RWPE1 (cell line): ENCODE results near the gene PPFIA2.

Experiments
- CTCF ChIA-PET: fragments of 350-600 bp; sonication (Branson Sonifier 250); formaldehyde crosslinking; extraction: SDS; loops from one replicate; lab custom pipeline; 2021; lab: Yijun Ruan, JAX
- POLR2A ChIA-PET: fragments of 400-600 bp; formaldehyde crosslinking; extraction: SDS; loops from one replicate; lab custom pipeline; 2020; ENCODE audit warnings: antibody characterized with exemption; ENCODE audit not compliant: low non-redundant PET; lab: Yijun Ruan, JAX
- DNase-seq: peaks from one replicate; pipeline ENCODE4 v3.0.0; 2012; ENCODE audit warnings: low spot score
- H3K27ac ChIP-seq: fragments of 450-650 bp; 2 replicates; pipeline ENCODE4 v1.5.1; 2017
- TF ChIP-seq, protein P1 (sequence below): fragments of 450-650 bp; conservative IDR thresholded peaks from 2 replicates; pipeline ENCODE4 v1.5.1; 2017; ENCODE audit warnings: low read depth, mild to moderate bottlenecking

The PPFIA2 gene

DNA sequence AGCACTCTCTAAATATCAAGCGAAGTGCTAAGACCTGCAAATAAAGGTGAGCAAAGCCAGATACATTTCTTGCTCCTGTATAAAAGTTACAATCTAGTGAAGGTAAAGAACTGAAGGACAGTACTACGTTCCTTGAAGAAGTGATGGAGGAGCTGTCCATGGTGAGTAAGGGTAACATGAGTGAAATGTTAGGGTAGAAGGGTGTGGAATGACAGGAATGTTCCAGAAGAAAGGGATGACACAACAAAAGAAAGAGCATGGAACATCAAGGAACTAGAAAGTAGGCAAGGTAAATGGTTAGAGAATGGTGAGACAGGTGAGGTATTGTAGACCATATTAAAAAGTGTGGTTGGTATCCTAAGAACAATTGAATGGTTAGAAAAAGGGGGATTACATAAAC lies 408.8 kb downstream of the PPFIA2 start:
- ChIA-PET POLR2A (no interaction called here), CTCF (no interaction called here)
- DNase-seq = no peak
- TF ChIP-seq, protein P1, sequence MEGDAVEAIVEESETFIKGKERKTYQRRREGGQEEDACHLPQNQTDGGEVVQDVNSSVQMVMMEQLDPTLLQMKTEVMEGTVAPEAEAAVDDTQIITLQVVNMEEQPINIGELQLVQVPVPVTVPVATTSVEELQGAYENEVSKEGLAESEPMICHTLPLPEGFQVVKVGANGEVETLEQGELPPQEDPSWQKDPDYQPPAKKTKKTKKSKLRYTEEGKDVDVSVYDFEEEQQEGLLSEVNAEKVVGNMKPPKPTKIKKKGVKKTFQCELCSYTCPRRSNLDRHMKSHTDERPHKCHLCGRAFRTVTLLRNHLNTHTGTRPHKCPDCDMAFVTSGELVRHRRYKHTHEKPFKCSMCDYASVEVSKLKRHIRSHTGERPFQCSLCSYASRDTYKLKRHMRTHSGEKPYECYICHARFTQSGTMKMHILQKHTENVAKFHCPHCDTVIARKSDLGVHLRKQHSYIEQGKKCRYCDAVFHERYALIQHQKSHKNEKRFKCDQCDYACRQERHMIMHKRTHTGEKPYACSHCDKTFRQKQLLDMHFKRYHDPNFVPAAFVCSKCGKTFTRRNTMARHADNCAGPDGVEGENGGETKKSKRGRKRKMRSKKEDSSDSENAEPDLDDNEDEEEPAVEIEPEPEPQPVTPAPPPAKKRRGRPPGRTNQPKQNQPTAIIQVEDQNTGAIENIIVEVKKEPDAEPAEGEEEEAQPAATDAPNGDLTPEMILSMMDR = no peak
- no peak overlapping the region for H3K27ac ChIP-seq

DNA sequence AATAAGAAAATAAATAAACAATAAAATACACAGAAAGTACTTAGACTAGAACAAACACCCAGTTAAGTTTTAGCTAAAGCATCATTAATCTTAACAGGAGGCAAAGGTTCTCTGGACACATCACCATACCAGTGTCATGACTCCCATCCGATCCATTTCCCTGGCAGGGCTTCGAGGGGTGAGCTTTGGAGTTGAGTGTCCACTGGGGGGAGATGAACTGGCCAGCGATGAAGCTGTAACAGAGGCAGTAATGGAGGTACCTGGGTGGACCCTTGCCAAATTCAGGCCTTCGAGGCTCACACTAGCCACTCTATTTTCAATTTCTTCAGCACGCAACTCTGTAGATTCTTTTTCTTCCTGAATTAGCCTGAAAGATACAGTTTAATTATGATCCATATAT lies 411.7 kb downstream of the PPFIA2 start:
- CTCF ChIA-PET = no interaction called here
- DNase-seq = no peak
- no peak overlapping the region for H3K27ac ChIP-seq
- TF ChIP-seq, protein P1 = no peak
- POLR2A ChIA-PET = no interaction called here

DNA sequence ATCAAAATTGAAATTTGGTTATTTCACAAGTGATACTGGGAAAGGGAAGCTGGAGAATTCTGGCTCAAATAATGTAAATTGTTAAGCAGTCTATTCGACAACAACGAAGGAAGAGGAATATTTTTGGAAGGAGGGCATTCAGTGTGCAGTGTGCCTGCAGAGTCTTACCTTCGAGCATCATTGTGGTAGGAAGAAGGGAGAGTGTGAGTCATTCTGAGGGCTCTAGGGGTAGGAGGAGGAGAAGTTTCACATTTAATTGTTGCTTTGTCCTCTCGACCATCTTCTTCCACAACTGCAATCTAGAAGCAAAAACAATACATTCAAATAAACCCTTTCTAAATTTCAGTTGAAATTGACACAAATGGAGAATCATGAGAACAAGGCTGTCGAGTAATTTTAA lies 418.2 kb downstream of the PPFIA2 start:
- CTCF ChIA-PET = no interaction called here
- no peak for DNase-seq
- no peak overlapping the region for H3K27ac ChIP-seq
- TF ChIP-seq, protein P1 = no peak
- POLR2A ChIA-PET = no interaction called here

DNA sequence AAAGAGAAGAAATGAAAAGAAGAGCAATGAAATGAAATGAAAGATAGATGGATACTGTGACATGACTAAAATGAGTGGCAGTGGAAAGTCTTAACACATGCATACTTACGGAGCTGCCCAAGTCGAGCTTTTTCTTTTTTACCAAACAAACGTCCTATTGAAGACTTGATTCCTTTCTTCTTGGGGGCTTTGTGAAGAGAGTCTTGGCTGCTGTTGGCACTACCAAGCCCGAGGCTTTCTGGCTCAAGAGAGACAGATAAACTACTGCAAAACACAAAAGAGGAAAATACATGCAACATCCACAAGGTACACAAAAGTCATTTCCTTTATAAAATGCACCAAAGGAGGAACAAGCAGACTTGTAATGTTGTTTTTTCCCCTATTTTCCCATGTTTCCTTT lies 420.1 kb downstream of the PPFIA2 start:
- no peak for DNase-seq
- POLR2A ChIA-PET = no interaction called here
- H3K27ac ChIP-seq = no peak overlapping the region
- CTCF ChIA-PET = interaction anchor here (0.6 to 0.7 kb wide), 3 partner anchors 201 to 294 kb away, joined by 4 to 7 read pairs (median 4); no protein-coding TSS in a partner anchor
- TF ChIP-seq, protein P1 = no peak

DNA sequence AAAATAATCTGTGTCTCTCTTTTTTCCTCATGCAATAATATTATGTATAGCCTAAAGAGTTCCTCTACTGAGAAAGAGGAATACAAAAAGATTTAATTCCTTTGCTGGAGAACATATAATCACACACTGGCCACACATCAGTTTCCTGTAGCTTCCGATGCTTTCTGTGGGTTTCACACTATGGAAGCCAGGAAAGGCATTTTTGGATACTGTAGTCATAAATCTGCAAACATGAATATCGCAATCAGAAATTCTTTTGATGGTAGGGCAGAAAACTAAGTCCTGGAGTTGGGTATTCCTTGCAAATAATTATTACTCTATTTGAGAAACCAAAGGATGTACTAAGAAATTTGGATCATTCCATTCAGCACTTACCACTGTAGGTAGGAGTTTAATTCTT lies 421.3 kb downstream of the PPFIA2 start:
- no peak overlapping the region for H3K27ac ChIP-seq
- DNase-seq = no peak
- ChIA-PET POLR2A (no interaction called here), CTCF (no interaction called here)
- TF ChIP-seq, protein P1 = no peak

DNA sequence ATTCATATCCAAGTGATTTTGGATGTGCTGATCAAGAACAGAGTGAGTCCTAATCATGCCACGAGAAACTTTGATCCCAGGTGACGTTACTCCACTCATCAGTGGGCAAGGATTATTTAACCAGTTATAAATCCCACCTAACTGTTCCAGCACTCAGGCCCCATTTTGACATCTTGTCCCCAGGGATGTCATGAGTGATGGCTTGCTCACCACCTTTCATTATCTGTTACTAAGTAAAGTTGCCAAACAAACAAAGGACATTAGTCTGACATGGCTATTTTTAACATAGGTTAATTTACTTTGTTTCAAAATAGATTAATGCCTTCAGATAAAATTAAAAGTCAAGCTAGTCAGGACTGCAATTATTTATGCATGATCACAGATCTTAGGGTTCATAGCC lies 425.3 kb downstream of the PPFIA2 start:
- CTCF ChIA-PET = no interaction called here
- POLR2A ChIA-PET = no interaction called here
- no peak for DNase-seq
- TF ChIP-seq, protein P1 = no peak
- no peak overlapping the region for H3K27ac ChIP-seq
